ENCODE measurements around the gene PGS1.

DNA sequence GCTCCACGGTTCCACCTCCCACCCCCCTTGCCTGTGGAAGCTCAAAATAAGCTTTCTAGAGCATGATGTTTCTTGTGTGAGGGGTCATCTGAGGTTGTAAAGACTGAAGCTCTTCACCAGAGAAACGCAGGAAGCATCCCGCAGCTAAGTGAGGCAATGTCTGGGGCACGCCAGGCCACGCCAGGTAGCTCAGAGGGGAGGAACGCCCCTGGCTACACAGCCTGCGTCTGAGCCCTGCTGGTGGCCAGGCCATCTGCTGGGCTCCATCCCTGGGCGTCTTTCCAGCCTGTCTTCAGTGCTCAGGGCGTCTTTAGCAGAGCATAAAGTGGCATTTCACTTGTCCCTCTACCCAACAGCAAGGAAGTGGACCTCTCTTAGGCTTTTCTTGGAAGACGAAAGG is 33.8 kb upstream of the PGS1 start:
- TF ChIP-seq, protein P1, sequence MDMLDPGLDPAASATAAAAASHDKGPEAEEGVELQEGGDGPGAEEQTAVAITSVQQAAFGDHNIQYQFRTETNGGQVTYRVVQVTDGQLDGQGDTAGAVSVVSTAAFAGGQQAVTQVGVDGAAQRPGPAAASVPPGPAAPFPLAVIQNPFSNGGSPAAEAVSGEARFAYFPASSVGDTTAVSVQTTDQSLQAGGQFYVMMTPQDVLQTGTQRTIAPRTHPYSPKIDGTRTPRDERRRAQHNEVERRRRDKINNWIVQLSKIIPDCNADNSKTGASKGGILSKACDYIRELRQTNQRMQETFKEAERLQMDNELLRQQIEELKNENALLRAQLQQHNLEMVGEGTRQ (IDR thresholded peaks at IDR 0.05; ENCODE audit: low read length), result no peak
- TF ChIP-seq SIN3A (conservative IDR thresholded peaks at IDR 0.05 in 1 of 2, IDR thresholded peaks at IDR 0.05 in 1 of 2; ENCODE audit: low read depth in 1 of 2, low read length in 2 of 2), result no peak
- TF ChIP-seq EZH2 (IDR thresholded peaks at IDR 0.05; ENCODE audit: low read depth, low read length, severe bottlenecking), result no peak
- TF ChIP-seq, protein P2, sequence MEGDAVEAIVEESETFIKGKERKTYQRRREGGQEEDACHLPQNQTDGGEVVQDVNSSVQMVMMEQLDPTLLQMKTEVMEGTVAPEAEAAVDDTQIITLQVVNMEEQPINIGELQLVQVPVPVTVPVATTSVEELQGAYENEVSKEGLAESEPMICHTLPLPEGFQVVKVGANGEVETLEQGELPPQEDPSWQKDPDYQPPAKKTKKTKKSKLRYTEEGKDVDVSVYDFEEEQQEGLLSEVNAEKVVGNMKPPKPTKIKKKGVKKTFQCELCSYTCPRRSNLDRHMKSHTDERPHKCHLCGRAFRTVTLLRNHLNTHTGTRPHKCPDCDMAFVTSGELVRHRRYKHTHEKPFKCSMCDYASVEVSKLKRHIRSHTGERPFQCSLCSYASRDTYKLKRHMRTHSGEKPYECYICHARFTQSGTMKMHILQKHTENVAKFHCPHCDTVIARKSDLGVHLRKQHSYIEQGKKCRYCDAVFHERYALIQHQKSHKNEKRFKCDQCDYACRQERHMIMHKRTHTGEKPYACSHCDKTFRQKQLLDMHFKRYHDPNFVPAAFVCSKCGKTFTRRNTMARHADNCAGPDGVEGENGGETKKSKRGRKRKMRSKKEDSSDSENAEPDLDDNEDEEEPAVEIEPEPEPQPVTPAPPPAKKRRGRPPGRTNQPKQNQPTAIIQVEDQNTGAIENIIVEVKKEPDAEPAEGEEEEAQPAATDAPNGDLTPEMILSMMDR (IDR thresholded peaks at IDR 0.05; ENCODE audit: control extremely low read depth in 1 of 3, insufficient read depth in 1 of 3, low read depth in 1 of 3, low read length in 3 of 3), result no peak
- TF ChIP-seq CEBPB (IDR thresholded peaks at IDR 0.05; ENCODE audit: low read depth, low read length), result no peak
- no peak for TF ChIP-seq HDAC2 (IDR thresholded peaks at IDR 0.05; ENCODE audit: borderline replicate concordance in 1 of 2, low read depth in 2 of 2, low read length in 2 of 2)
- no peak for TF ChIP-seq POLR2A (IDR thresholded peaks at IDR 0.05; ENCODE audit: control extremely low read depth in 1 of 2, low read depth in 2 of 2, low read length in 2 of 2)
- no peak for TF ChIP-seq PHF8 (conservative IDR thresholded peaks at IDR 0.05; ENCODE audit: low read depth, low read length)
- no peak for TF ChIP-seq CHD1 (IDR thresholded peaks at IDR 0.05; ENCODE audit: low read depth, low read length)
- no peak for TF ChIP-seq TAF1 (IDR thresholded peaks at IDR 0.05; ENCODE audit: low read depth, low read length)
- TF ChIP-seq, protein P3, sequence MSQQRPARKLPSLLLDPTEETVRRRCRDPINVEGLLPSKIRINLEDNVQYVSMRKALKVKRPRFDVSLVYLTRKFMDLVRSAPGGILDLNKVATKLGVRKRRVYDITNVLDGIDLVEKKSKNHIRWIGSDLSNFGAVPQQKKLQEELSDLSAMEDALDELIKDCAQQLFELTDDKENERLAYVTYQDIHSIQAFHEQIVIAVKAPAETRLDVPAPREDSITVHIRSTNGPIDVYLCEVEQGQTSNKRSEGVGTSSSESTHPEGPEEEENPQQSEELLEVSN (IDR thresholded peaks at IDR 0.05), result no peak
- no peak for TF ChIP-seq TBP (IDR thresholded peaks at IDR 0.05; ENCODE audit: low read depth, low read length)
